ENCODE data around the gene PDZK1IP1.

Gene PDZK1IP1, protein sequence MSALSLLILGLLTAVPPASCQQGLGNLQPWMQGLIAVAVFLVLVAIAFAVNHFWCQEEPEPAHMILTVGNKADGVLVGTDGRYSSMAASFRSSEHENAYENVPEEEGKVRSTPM

DNA sequence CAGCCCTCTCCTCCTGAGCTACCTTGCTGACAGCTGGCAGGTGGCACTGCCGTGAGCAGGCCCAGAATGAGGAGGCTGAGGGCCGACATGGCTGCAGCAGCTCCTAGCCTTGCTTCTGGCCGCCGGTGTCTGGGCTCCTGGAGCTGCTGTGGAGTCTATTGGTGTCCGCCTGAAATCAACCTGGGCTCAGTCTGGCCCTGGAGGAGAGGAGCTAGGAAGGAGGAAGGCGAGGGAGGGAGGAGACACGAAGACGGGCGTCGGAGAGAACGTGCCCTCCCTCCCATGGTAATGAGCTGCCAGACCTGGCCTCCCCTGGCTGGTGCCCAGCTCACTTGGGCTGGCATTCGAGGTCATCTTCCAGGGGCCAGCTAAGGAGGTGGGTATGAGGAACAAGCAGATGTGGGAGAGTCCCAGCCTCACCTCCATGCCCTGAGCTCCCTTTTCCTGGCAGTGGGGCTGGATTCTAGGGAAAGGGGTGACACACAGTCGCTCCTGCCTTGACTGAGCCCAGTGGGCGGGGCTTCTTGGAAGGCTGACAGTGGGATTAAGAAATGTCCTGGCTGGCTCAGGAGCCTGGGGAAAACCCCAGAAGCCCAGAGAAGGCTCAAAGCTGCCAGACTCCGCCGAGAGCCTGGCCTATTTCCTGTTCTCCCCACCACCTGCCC is at the start of gene PDZK1IP1:
TSS of gene PDZK1IP1 (minus strand) at position 193 of the 665 bp plus-strand sequence. CDS start at position 89, 104 bp downstream.
- in situ Hi-C loops (cut with HindIII; ENCODE audit: low sequenced_read_pairs), result no loop called here

DNA sequence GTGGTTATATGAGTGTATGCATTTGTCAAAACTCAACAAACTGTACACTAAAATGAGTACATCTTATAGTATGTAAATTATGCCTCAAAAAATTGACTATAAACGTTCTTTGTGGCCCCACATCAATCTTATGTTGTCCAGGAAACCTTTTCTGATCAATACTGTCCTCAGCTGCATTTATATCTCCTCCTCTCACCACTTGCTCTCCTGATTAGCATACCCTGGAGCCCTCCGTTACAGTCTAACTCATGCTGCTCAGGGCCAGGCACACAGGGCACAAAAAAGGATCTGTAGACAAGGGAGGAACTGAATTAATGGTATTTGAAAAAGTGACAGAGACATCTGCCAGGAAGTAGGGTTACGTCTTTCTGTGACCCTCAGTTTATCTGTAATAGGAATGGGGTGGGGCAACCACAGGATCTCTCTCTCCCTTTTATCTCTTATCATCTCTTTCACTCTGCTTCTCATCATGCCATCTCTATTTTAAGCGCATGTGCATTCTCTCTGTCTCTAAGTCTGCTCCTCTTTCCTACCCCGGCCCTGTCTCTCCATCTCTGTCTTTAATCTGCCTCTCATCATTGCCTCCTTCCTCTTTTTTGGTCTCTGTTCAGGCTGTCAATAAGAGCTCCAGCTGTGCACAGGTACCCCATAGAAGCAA is 49.2 kb upstream of the PDZK1IP1 start:
- in situ Hi-C loops (cut with HindIII; ENCODE audit: low sequenced_read_pairs), result no loop called here

DNA sequence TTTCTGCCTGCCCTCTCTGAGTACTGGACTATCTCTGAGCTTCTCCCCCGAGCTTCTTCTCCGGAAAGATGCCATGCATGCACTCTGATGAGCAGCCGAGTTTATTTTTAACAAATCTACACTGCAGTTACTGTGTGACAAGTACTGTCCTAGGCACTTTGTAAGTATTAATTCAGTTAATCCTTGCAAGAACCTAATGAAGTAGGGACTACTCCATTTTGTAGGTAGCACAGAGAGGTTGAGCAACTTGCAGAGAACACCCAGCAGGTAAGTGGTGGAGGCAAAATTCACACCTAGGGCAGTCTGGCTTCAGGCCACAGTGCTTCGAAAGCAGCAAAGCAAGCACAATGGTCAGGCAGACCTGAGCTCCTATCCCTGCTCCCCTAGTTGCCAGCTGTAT is 46.0 kb upstream of the PDZK1IP1 start:
- in situ Hi-C loops (cut with HindIII; ENCODE audit: low sequenced_read_pairs), result no loop called here

DNA sequence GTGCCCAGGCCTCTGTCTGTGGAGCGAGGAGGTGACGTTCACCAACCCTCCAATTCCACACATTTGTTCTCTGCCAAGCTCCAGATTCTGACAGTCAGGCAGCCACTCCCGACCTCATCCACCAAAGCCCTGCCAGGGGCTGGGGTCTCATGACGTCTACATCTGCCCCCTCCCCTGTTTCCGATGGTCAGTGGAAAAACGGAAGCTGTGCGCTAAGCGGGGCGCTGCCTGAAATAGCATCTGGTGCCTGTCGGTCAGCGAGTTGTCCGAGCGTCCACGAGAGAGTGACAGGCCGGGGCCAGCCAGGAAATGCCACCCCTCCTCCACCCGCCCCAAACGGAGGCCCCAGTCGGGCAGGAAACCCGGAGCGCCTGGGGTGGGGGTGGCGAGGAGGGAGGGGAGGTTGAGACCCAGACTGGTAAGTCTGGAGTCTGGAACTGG is 45.4 kb upstream of the PDZK1IP1 start:
- in situ Hi-C loops (cut with HindIII; ENCODE audit: low sequenced_read_pairs), result no loop called here

DNA sequence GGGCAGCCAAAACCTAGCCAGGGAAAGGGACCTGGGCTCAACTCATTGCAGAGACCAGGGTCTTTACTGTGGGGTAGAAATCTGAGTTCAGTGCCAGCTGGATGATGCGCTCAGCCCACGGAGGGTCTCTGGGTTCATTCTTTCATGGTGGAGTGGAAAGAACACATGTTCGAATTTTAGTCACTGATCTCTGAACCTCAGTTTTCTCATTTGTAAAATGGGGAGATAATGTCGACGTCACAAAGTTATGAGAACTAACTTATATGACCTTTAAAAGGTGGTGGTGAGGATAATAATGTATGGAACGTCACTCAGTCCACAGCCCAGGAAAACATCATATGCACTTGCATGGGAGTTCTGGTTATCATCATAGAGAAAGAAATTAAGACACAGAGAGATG is 43.4 kb upstream of the PDZK1IP1 start:
- in situ Hi-C loops (cut with HindIII; ENCODE audit: low sequenced_read_pairs), result no loop called here

DNA sequence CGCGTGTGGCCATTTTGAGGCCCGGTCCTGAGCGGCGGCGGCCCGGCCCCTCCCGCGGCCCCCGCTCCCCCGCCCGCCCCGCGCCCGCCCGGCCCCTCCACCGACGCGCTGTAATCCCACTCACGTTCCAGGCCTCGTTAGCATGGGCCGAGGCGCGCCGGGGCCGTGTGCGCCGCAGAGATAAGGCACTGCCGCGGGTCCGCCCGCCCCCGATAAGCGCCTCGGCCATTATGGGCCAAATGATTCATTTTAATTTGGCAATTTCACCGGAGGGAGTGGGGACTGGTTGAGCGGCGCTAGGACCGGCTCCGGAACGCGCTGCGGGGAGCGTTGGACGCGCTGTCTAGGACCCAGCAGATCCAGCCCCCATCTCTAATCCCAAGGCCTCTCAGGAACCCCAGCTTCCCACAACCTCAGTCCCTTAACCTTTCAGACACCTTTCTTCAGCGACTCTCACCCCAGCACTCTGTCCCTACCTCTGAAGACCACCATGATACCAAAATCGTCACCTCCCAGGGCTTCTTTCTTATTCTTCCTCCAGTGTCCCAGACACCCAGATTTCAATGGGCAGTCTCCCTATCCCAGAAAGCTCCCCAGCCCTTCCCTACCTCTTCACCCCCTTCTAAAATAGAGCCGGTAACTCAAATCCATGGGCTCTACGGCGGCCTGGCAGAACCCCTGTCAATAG is 42.5 kb upstream of the PDZK1IP1 start, which contains the start of gene TAL1:
TSS of gene TAL1 (minus strand) at position 39 of the 688 bp plus-strand sequence. CDS start 6,337 bp downstream, outside the sequence.
- in situ Hi-C loops (cut with HindIII; ENCODE audit: low sequenced_read_pairs), result no loop called here

DNA sequence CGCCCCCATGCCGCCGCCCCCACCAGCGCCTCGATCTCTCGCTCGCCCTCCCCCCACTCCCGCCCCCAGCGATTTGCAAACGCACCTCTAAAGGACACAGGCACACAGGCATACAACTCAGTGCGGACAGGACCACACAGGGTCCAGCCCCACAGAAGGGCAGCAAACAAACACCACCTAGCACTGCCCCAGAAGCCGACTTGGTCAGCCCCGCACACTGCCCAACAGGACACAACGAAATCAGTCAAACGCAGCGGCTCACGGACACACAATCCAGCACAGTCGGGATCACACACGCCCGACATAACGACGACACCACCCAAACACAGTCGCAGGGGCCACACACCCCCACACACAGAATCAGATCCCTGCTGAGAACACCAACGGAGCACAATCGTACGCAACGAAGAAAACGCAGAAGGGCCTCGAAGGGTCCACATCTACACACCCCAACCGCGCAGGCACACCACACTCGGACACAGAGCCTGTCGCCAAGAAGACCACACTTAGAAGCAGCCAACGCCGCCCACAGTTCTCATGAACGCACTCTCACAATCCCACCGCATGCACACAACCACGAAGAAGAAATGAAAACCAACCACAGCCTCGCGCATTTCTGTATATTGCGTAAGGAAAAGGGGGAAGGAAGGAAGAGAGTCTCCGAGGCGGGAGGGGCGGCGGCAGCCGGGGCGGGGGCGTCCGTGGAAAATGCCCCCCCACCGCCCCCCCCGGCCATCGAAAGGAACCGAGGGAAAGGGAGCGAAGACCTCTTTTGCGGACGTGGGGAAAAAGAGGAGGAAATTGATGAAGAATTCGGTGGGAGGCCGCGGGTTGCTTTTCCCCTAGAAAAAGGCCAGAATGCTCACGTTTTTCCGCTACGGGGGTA is 41.7 kb upstream of the PDZK1IP1 start:
- in situ Hi-C loops (cut with HindIII; ENCODE audit: low sequenced_read_pairs), result no loop called here

DNA sequence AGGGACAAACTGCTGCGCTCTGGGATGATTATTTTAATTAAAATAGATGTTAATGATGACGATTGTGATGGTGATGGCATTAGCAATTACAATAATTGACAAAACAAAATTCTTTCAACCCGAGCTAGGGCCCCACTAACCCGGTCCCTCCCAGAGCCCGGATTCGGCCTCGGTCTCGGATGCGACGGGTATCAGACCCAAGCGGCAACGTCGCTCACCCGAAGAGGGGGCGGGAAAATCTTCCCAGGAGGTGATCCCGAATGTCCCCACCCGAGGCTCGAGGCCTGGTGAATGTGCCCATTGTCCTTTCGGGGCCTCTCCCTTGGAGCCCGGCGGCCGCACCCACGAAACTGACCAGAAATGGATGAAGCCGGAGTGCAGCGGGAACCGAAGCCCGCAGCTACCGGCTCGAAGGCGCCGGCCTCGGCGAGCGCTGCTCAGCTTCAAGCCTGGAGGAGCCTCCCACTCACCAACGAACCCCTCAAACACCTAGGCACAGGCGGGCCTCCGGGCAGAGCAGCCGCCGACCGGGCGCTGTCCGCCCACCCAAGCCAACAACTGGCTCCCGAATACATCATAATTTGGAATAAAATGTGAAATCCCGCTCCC is 41.0 kb upstream of the PDZK1IP1 start:
- in situ Hi-C loops (cut with HindIII; ENCODE audit: low sequenced_read_pairs), result no loop called here

DNA sequence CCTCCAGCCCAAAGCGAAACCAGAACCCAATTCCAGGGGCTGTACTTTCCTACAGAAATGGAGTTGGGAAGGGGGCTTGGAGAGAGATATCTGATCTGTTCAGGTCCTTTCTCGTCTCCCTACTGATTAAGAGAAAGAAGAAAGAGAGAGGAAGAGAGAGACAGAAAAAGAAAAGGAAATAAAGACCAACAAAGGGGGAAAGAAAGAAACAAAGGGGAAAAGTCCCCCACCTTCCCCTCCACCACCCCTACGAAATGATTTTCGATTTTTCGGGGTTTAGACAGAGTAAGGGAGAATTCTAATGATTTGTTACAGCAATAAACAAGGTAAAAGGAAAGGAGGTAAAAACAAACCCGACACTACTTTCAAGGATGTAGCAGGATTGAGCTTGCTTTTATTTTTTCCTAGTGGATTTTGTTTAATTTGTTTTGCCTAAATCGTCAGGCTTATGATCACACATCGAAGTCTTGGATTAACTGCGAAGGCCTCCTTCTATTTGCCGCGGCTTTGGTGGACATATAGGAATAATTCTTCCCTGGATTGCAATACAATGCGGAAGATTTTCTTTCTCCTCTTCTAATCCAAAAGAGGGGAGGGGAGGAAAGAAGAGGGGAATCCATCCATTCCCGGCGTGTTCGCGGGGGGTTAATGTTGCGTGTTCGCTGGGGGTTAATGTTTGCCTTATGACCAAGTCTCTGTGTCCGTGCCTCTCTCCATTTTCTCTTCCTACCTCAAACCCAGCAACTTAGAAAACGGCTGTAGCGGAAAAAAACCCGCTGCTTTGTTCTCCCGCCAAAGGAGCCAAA is 40.3 kb upstream of the PDZK1IP1 start:
- in situ Hi-C loops (cut with HindIII; ENCODE audit: low sequenced_read_pairs), result loop anchor here (5.0 kb wide), 1 partner anchor 92 kb away; no protein-coding TSS in a partner anchor

DNA sequence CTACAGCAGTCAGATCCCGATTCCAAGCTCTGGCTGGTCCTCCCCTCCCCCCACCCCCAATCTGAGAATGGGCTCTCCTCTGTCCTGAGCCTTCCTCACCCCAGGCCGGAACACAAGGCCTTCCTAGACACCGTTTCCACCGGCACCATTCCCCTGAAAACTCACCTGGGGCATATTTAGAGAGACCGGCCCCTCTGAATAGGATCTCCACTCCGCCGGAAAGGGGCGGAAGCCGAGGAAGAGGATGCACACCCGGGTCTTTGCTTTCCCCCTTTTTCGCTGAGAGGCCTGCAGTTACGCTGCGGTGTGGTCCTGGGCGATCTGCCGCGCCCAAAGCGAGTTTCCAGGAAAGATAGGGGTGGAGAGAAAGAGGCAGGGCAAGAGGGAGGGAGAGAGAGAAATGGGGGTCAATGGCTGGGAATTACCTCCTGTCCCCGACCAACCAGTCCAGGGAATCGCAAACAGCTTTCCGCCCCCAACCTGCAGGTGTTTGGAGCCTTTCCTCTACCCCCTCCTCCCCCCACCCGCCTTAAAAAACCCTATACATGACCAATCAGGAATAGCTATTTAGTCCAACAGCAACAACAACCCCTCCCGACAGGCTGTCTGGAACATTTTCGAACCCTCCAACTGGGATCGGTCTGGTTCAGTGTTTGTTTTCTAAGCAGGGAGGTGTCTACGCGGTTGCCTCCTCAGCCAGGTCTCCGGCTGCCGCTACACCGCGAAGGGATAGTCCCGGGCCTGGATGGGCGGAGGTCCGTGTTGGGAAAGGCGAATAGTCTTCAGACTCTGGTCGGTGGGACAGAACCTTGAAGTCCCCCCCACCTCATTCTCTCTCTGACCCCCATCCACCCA is 39.4 kb upstream of the PDZK1IP1 start:
- in situ Hi-C loops (cut with HindIII; ENCODE audit: low sequenced_read_pairs), result loop anchor here (5.0 kb wide), 1 partner anchor 93 kb away; no protein-coding TSS in a partner anchor

DNA sequence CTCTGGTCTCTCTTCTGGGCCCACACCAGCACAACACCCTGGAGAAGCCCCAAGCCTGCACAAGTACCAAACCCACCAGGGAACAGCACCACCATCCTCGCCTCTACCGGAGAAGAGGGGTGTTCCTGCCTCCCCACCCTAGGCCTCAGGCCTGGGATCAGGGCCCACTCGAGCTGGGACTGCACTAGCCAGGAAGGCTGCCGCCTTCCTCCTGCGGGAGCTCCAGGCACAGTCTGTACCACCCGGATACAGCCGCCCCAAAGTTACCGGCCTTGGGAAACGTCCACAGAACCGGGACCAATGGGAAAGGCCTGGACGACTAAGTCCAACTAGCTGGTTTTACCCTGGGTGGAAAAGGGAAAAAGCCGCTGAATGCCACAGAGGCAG is 38.8 kb upstream of the PDZK1IP1 start:
- in situ Hi-C loops (cut with HindIII; ENCODE audit: low sequenced_read_pairs), result loop anchor here (5.0 kb wide), 1 partner anchor 94 kb away; no protein-coding TSS in a partner anchor

DNA sequence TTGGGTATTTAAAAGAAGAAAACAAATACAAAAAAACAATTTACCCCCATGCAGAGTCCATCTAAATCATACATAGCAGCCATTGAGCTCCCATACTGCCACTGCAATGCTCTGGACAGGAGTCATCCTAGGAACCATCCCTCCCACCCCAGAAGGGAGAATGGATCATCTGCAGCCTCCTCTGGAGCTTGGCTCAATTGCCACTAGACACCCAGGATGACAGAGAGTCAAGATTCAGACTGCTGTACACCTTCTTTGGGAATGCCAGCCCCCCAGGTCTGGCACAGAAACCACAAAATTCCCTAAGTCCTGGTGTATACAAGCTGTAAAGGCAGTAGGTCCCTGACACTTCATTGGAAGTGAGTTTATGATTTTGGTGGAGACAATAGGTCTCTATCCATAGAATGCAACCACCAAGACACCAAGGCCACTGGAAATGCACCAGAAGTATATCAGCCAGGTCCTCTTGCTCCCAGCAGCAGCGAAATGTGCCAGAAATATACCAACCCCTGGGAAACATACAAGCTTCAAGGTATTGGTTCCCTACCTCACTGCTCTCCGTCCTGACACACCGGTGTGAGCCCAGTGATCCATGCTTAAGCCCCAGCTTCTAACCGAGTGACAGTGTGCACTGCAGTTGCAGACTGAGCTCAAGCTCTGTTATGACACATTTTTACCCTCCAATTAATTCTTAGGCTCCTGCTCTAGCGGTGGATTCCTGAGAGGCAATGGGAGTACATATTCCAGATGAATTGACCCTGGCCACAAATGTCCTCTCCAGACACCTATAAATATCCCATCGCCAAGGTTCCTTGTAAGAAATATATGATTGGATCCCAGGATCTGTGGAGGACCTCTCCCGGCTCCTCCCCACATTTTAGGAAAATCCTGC is 37.8 kb upstream of the PDZK1IP1 start:
- in situ Hi-C loops (cut with HindIII; ENCODE audit: low sequenced_read_pairs), result loop anchor here (5.0 kb wide), 1 partner anchor 95 kb away; no protein-coding TSS in a partner anchor

DNA sequence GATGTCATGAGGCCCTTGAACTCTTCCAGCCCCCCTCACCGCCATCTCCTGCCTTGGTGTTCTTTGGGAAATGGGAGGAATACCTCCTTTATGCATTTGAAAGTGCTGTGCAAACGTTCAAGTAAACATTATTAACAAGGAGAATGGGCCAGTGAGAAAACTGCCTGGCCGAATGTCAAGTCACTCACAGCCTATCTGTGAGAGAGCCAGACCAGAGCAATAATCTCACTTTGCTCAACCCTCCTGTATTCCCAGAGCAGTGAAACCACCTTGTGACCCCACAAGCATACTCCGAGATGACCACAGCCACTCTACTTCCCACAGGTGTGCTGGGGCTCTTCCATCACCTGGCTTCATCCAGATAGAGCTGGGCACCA is 37.0 kb upstream of the PDZK1IP1 start:
- in situ Hi-C loops (cut with HindIII; ENCODE audit: low sequenced_read_pairs), result loop anchor here (5.0 kb wide), 1 partner anchor 95 kb away; no protein-coding TSS in a partner anchor

DNA sequence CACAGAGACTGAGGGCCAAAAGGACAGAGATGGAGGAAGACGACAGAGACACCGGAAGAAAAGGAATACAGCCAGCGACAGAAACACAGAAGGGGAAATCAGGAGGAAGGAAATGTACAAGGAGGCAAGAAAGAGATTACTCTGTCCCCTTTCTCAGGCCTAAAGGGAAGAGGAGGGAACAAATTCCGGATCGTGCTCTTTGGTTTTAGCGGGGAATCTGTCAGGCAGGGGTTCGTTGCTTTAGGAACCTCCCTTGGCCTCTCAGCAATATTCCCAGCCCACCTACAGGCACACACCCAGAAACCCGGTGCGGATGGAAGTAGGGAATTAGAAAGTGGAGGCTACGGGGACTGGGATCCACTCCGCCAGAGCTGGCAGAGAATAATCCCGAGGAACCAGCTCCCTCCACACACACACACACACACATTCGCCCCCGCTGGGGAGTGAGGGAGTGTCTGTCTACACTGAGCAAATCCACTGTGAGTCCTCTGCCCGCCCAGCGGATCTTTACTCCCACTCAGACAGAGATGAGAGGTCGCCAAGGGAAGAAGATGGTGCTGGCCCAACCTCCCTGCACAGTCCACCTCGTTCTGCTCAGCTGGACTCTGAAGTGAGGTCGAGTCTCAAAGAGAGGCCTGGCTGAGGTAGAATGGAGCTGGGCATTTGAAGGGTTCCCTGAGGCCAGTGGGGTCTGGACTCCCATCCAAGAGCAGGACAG is 36.4 kb upstream of the PDZK1IP1 start:
- in situ Hi-C loops (cut with HindIII; ENCODE audit: low sequenced_read_pairs), result loop anchor here (5.0 kb wide), 1 partner anchor 96 kb away; no protein-coding TSS in a partner anchor

DNA sequence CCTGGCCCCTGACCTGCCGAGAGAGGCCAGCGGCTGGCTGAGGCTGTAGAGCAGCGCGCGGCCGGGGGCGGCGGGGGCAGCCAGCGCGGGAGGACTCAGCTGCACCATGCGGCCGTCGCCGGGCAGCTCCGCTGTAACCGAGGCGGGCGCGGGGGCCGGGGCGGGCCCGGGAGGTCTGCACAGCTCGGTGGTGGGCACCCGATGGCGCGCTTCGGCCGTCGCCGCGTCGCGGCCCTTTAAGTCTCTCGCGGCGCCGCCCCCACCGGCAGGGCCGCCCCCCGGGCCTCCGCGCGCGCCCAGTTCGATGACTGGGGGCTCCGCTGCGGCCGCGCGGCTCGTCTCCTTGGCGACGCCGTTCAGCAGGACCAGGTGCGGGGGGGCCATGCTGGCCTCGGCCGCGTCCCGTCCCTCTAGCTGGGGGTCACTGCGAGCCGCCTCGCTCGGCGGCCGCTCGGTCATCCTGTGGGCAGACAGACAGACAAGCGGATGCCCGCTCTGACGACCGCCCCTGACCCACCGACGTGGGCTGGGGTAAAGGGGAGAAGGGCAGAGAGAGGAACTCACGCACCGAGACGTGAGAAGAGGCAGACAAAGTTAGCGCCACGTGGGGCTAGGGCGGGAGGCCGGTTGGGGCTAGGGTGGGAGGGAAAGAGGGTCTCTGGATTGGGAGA is 35.7 kb upstream of the PDZK1IP1 start:
- in situ Hi-C loops (cut with HindIII; ENCODE audit: low sequenced_read_pairs), result loop anchor here (5.0 kb wide), 1 partner anchor 97 kb away; no protein-coding TSS in a partner anchor
